Right lobe of liver (tissue), 6 donors: ENCODE results near the gene GKN1. TPM values are rescaled to one million over a fixed set of nuclear protein-coding genes. Genes with fewer than 3 reads are reported as not detected.

Experiments
- ATAC-seq, 4 donors: fragments of 200-7000 bp; cut with Tn5 transposase; one replicate each; pipeline ENCODE4 v1.9.1; 2020; ENCODE audit warnings: mild to moderate bottlenecking in 4 of 4, moderate library complexity in 4 of 4
- DNase-seq, 3 donors: peaks; one replicate each; pipeline ENCODE4 v3.0.0-alpha.2; 2020
- H3K27ac ChIP-seq, 3 donors: fragments of 200-600 bp; one replicate each; pipeline ENCODE4 v1.8.0; 2022
- H3K27me3 ChIP-seq, 2 donors: fragments of 200-600 bp; one replicate each; pipeline ENCODE4 v1.8.0; 2022
- H3K36me3 ChIP-seq, 4 donors: fragments of 200-600 bp; sonication (generic) in 1 of 4; one replicate each; pipeline versions ENCODE4 v1.5.1 to v1.8.0; 2017 to 2022; ENCODE audit warnings: control low read depth in 1 of 4
- H3K4me1 ChIP-seq, 4 donors: fragments of 200-600 bp; sonication (generic) in 1 of 4; one replicate each; pipeline versions ENCODE4 v1.5.1 to v1.8.0; 2017 to 2022; ENCODE audit warnings: control low read depth in 1 of 4
- H3K4me3 ChIP-seq, 3 donors: fragments of 200-600 bp; one replicate each; pipeline ENCODE4 v1.8.0; 2022
- H3K9me3 ChIP-seq, 4 donors: fragments of 200-600 bp; sonication (generic) in 1 of 4; one replicate each; pipeline versions ENCODE4 v1.5.1 to v1.8.0; 2017 to 2022; ENCODE audit warnings: control low read depth in 1 of 4
- CTCF ChIP-seq, 4 donors: fragments of 200-600 bp in 3 of 4; fragments of 450-650 bp in 1 of 4; IDR thresholded peaks; one replicate each; pipeline versions ENCODE4 v1.5.1 to v1.8.0; 2016 to 2022; ENCODE audit warnings: antibody characterized with exemption in 4 of 4, mild to moderate bottlenecking in 2 of 4
- POLR2A ChIP-seq: fragments of 450-650 bp; IDR thresholded peaks from one replicate; pipeline ENCODE4 v1.6.1; 2017; ENCODE audit warnings: antibody characterized with exemption, mild to moderate bottlenecking
- WGBS: methylation state at CpG from one replicate; pipeline ENCODE4 v1.1.6; 2018; ENCODE audit warnings: low coverage, low lambda C conversion rate; ENCODE audit not compliant: insufficient coverage; ENCODE audit errors: missing lambda C conversion rate; 5-methylcytosine and 5-hydroxymethylcytosine counted together
- intact Hi-C, 2 donors: fragments of 100-400 bp; cut with DNase I; formaldehyde crosslinking; loops; one replicate each; pipeline versions ENCODE4 v1.11.2 to v1.14.1; 2022
- total RNA-seq, 6 experiments: library from RNA; depleted of rRNA in 2 of 6; stranded (reverse); fragments of >200 nt in 2 of 6; fragmentation: NEBNext Ultra II Directional in 3 of 6; extraction: Animal tissue kit (Norgen Biotek cat#: 25700) in 3 of 6; gene quantifications; one replicate each; pipeline versions ENCODE4 v1.1.0 to v1.2.4, GENCODE V29; 2016 to 2023
- donor health status: DM: no; HTN: yes; CAD: no.
- donor health status: DM: no; HTN: no; CAD: no.
- donor health status: DM: no; HTN: no; CAD: no.
- donor health status: DM: no; HTN: yes; CAD: no.
- donor health status: DM: no; HTN: yes; CAD: no.

Gene GKN1
- total RNA-seq, 6 experiments from 2014 or later = not detected

- no peak for TF ChIP-seq POLR2A
- TF ChIP-seq CTCF (IDR thresholded peaks at IDR 0.05) = no peak
- Histone ChIP-seq H3K4me1 (peaks cover 0 to 25% (median 11%) of the 10 kb centered on the region in 4 donors), H3K27me3 (no peaks in the 10 kb centered on the region), H3K27ac (no peak overlapping the region), H3K9me3 (no peaks in the 10 kb centered on the region), H3K4me3 (no peak overlapping the region), H3K36me3 (no peaks in the 10 kb centered on the region)
- ATAC-seq = no peak
- intact Hi-C loops = no loop called here
- DNase-seq = no peak
- 78% methylated on average over 4 of the region's 5 CpGs for WGBS
Measured at GRCh38 chr2:68992341-68992740, 17.9 kb downstream of the GKN1 start.

GRCh38 chr2:68992933-68993332 is 18.5 kb downstream of the GKN1 start:
- Histone ChIP-seq H3K4me3 (no peak overlapping the region), H3K9me3 (no peaks in the 10 kb centered on the region), H3K4me1 (peaks cover 0 to 19% (median 8%) of the 10 kb centered on the region in 4 donors), H3K27me3 (no peaks in the 10 kb centered on the region), H3K27ac (no peak overlapping the region), H3K36me3 (no peaks in the 10 kb centered on the region)
- intact Hi-C loops = no loop called here
- no peak for TF ChIP-seq CTCF (IDR thresholded peaks at IDR 0.05)
- TF ChIP-seq POLR2A = no peak
- 29% methylated on average over 2 of the region's 3 CpGs for WGBS
- no peak for DNase-seq
- no peak for ATAC-seq

- 77% methylated on average over 7 of the region's 7 CpGs for WGBS
- H3K27me3 ChIP-seq = no peaks in the 10 kb centered on the region
- H3K27ac ChIP-seq = no peak overlapping the region
- DNase-seq (no peak), ATAC-seq (no peak)
- H3K4me1 ChIP-seq = peaks cover 0 to 12% (median 5%) of the 10 kb centered on the region in 4 donors
- H3K9me3 ChIP-seq = no peaks in the 10 kb centered on the region
- no peak overlapping the region for H3K4me3 ChIP-seq
- intact Hi-C loops = no loop called here
- no peaks in the 10 kb centered on the region for H3K36me3 ChIP-seq
- TF ChIP-seq CTCF (IDR thresholded peaks at IDR 0.05) (no peak), POLR2A (no peak)
Measured at GRCh38 chr2:68993660-68994059, 19.2 kb downstream of the GKN1 start.

- Histone ChIP-seq H3K4me3 (no peak overlapping the region), H3K9me3 (no peaks in the 10 kb centered on the region), H3K4me1 (peaks cover 0 to 3% (median 0%) of the 10 kb centered on the region in 4 donors), H3K27me3 (no peaks in the 10 kb centered on the region), H3K36me3 (no peaks in the 10 kb centered on the region), H3K27ac (no peak overlapping the region)
- DNase-seq (no peak), ATAC-seq (no peak)
- intact Hi-C loops = no loop called here
- TF ChIP-seq CTCF (IDR thresholded peaks at IDR 0.05) = no peak
- 39% methylated on average over 2 of the region's 4 CpGs for WGBS
Measured at GRCh38 chr2:68994864-68995263, 20.4 kb downstream of the GKN1 start.

GRCh38 chr2:68995916-68996315 is 21.5 kb downstream of the GKN1 start:
- Histone ChIP-seq H3K4me1 (no peaks in the 10 kb centered on the region), H3K9me3 (no peaks in the 10 kb centered on the region), H3K4me3 (no peak overlapping the region), H3K27ac (no peak overlapping the region), H3K36me3 (no peaks in the 10 kb centered on the region), H3K27me3 (no peaks in the 10 kb centered on the region)
- no peak for TF ChIP-seq CTCF (IDR thresholded peaks at IDR 0.05)
- no peak for TF ChIP-seq POLR2A
- WGBS = 46% methylated on average over 3 of the region's 3 CpGs
- DNase-seq (no peak), ATAC-seq (no peak)
- intact Hi-C loops = no loop called here
